ENCODE data around the gene GFOD1.

The GFOD1 gene

DNA sequence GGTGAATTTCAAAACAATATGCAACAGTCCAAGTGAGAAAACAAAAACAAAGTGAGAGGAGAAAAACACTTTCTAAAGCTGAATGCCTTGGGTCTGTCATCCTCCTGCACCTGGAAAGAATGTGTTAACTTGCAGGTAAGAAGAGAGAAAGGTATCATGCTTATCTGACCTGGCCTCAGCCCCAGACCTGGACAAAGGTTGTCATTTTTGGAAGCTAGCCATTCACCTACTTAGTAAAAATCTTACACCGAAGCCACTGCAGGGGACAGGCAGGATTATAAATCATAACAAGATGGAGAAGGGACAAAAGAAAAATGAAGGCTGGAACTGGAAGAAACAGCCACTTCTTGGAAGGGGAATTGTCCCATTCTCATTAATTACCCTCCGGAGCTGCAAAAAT, 69.4 kb downstream of the GFOD1 start:
- DNase-seq (ENCODE audit: low read depth): no peak
- H3K4me3 ChIP-seq (ENCODE audit: low read depth, low read length): no peak overlapping the region
- TF ChIP-seq, protein P1, sequence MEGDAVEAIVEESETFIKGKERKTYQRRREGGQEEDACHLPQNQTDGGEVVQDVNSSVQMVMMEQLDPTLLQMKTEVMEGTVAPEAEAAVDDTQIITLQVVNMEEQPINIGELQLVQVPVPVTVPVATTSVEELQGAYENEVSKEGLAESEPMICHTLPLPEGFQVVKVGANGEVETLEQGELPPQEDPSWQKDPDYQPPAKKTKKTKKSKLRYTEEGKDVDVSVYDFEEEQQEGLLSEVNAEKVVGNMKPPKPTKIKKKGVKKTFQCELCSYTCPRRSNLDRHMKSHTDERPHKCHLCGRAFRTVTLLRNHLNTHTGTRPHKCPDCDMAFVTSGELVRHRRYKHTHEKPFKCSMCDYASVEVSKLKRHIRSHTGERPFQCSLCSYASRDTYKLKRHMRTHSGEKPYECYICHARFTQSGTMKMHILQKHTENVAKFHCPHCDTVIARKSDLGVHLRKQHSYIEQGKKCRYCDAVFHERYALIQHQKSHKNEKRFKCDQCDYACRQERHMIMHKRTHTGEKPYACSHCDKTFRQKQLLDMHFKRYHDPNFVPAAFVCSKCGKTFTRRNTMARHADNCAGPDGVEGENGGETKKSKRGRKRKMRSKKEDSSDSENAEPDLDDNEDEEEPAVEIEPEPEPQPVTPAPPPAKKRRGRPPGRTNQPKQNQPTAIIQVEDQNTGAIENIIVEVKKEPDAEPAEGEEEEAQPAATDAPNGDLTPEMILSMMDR (conservative IDR thresholded peaks at IDR 0.05; ENCODE audit: low read depth, low read length): no peak

GRCh38 chr6:13417431-13417830, 70.0 kb downstream of the GFOD1 start:
- TF ChIP-seq, protein P1 (conservative IDR thresholded peaks at IDR 0.05; ENCODE audit: low read depth, low read length): no peak
- no peak overlapping the region for H3K4me3 ChIP-seq (ENCODE audit: low read depth, low read length)
- no peak for DNase-seq (ENCODE audit: low read depth)

GRCh38 chr6:13415283-13415682, 72.1 kb downstream of the GFOD1 start:
- TF ChIP-seq, protein P1 (conservative IDR thresholded peaks at IDR 0.05; ENCODE audit: low read depth, low read length): no peak
- no peak overlapping the region for H3K4me3 ChIP-seq (ENCODE audit: low read depth, low read length)

DNA sequence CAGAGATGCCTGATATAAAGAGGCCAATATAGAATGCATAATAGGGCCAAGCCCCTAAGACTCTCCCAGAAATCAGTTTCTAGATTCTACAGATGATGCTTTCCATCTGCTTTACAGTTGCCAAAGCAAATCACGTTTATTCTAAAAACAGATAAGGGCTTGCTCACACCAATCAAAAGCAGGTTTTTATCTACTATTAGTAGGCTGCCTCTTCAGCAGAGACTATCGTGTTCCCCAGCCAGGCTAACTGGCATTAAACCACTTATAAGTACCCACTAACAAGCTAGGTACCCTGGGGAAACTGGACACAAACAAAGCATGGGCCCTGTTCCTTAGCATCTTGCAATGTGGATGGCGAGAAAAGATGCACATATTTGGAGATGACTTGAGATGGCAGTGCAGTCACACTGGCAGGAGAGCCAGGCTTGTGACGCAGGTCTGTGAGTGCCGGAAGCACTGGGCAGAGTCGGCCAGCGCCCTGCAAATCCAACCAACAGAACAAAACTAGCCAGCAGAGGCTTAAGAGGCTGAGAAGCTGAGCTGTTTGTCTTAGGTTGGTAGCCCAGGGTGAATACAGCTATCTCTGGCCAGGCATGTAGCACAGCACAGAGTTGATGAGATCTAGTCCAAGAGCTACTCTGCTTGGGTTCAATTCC, 73.4 kb downstream of the GFOD1 start:
- TF ChIP-seq, protein P1 (conservative IDR thresholded peaks at IDR 0.05; ENCODE audit: low read depth, low read length): no peak

More at GRCh38 chr6:13415283-13415682, 72.1 kb downstream of the GFOD1 start:
- no peak for DNase-seq (ENCODE audit: low read depth)

GRCh38 chr6:13413466-13413862, 73.9 kb downstream of the GFOD1 start:
- DNase-seq (ENCODE audit: low read depth): peak; percentile 71
- TF ChIP-seq, protein P1 (conservative IDR thresholded peaks at IDR 0.05; ENCODE audit: low read depth, low read length): no peak
- H3K4me3 ChIP-seq (ENCODE audit: low read depth, low read length): no peak overlapping the region

More for the DNA sequence above, 73.4 kb downstream of the GFOD1 start:
- H3K4me3 ChIP-seq (ENCODE audit: low read depth, low read length): no peak overlapping the region
- peak; percentile 30 for DNase-seq (ENCODE audit: low read depth)

DNA sequence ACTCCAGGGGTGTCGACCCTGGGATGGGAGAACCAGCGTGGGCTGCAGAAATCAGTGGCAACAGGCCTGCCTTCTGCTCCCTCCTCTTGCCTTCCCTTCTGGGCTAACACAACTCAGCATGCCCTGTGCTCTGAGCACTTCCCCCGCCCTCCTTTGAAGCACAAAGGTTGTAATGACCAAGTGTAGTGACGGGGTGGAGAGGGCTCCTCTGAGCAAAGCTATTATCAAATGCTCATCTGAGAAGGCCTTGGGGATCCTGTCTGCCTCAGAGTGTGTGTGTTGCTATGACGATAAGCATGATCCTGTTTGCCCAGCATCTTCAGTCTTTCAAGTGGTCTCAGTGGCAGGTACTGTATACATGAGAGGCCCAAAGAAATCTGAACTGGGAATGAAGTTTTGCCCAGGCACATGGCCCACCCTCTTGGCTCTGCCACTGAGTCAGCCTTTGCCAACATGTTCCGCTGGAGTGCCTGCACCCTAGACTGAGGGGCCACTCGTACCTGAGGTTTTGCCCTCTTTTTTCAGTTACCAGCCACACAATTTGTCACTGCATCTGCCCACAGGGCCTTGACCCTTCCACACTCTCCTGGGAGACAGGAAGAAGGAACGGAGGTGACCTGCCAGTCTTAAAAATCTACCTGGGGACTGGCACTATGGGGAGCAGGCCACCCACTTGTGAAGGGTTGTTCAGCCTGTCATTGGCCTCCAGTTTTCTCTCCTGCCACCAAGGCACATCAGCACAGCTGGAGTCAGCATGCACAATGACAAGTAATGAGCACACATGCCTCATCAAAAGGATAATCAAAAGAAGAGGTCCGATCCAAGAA, 74.5 kb downstream of the GFOD1 start:
- TF ChIP-seq, protein P1 (conservative IDR thresholded peaks at IDR 0.05; ENCODE audit: low read depth, low read length): no peak
- DNase-seq (ENCODE audit: low read depth): no peak
- no peak overlapping the region for H3K4me3 ChIP-seq (ENCODE audit: low read depth, low read length)

Measured in choroid plexus epithelial cell (primary cell).